ENCODE measurements around the gene RAX.

RAX gene

GRCh38 chr18:59276047-59276446 is 2.8 kb upstream of the RAX start:
- no peaks in the 10 kb centered on the region for H3K27me3 ChIP-seq (ENCODE audit: insufficient read depth, low read length, poor library complexity, severe bottlenecking)

GRCh38 chr18:59275406-59275949 is 2.2 kb upstream of the RAX start:
- H3K79me2 ChIP-seq (ENCODE audit: insufficient read depth, low read length), result no peaks in the 10 kb centered on the region
- H3K4me3 ChIP-seq (ENCODE audit: low read length, poor library complexity, severe bottlenecking), result no peak overlapping the region
- H3K4me2 ChIP-seq (ENCODE audit: low read depth, low read length, poor library complexity, severe bottlenecking), result no peak overlapping the region
- H3K9me2 ChIP-seq (replicated peaks; ENCODE audit: low read depth, low read length), result no peaks in the 10 kb centered on the region
- H3K36me3 ChIP-seq (ENCODE audit: insufficient read depth, low read length), result no peaks in the 10 kb centered on the region
- no peaks in the 10 kb centered on the region for H4K20me1 ChIP-seq (ENCODE audit: insufficient read depth, low read length, poor library complexity, severe bottlenecking)
- no peak overlapping the region for H3K9ac ChIP-seq (ENCODE audit: low read depth, low read length, poor library complexity, severe bottlenecking)
- no peak for TF ChIP-seq CTCF (conservative IDR thresholded peaks at IDR 0.05; ENCODE audit: low read length)
- no peak for TF ChIP-seq EZH2phosphoT487 (IDR thresholded peaks at IDR 0.05; ENCODE audit: borderline replicate concordance)
- H3F3A ChIP-seq (ENCODE audit: low read depth), result no peaks in the 10 kb centered on the region
- no peaks in the 10 kb centered on the region for H3K27me3 ChIP-seq (ENCODE audit: insufficient read depth, low read length, poor library complexity, severe bottlenecking)
- no peaks in the 10 kb centered on the region for H3K4me1 ChIP-seq (ENCODE audit: insufficient read depth, low read length, poor library complexity, severe bottlenecking)
- H3K9me3 ChIP-seq (ENCODE audit: insufficient read depth, low read depth, low read length), result no peaks in the 10 kb centered on the region
- H2AFZ ChIP-seq (ENCODE audit: low read length), result no peak overlapping the region

More at GRCh38 chr18:59276047-59276446, 2.8 kb upstream of the RAX start:
- no peak overlapping the region for H3K4me2 ChIP-seq (ENCODE audit: low read depth, low read length, poor library complexity, severe bottlenecking)
- no peaks in the 10 kb centered on the region for H3K9me2 ChIP-seq (replicated peaks; ENCODE audit: low read depth, low read length)
- H3K9ac ChIP-seq (ENCODE audit: low read depth, low read length, poor library complexity, severe bottlenecking), result no peak overlapping the region
- no peaks in the 10 kb centered on the region for H3K36me3 ChIP-seq (ENCODE audit: insufficient read depth, low read length)
- H3K4me3 ChIP-seq (ENCODE audit: low read length, poor library complexity, severe bottlenecking), result no peak overlapping the region
- no peaks in the 10 kb centered on the region for H4K20me1 ChIP-seq (ENCODE audit: insufficient read depth, low read length, poor library complexity, severe bottlenecking)
- no peaks in the 10 kb centered on the region for H3K9me3 ChIP-seq (ENCODE audit: insufficient read depth, low read depth, low read length)
- no peak overlapping the region for H2AFZ ChIP-seq (ENCODE audit: low read length)
- H3K79me2 ChIP-seq (ENCODE audit: insufficient read depth, low read length), result no peaks in the 10 kb centered on the region
- TF ChIP-seq CTCF (conservative IDR thresholded peaks at IDR 0.05; ENCODE audit: low read length), result no peak
- no peaks in the 10 kb centered on the region for H3F3A ChIP-seq (ENCODE audit: low read depth)
- H3K4me1 ChIP-seq (ENCODE audit: insufficient read depth, low read length, poor library complexity, severe bottlenecking), result no peaks in the 10 kb centered on the region

- Histone ChIP-seq H3K9me3 (ENCODE audit: insufficient read depth, low read depth, low read length) (no peaks in the 10 kb centered on the region), H3K27me3 (ENCODE audit: insufficient read depth, low read length, poor library complexity, severe bottlenecking) (no peaks in the 10 kb centered on the region), H3K9me2 (replicated peaks; ENCODE audit: low read depth, low read length) (no peaks in the 10 kb centered on the region), H3K79me2 (ENCODE audit: insufficient read depth, low read length) (no peaks in the 10 kb centered on the region), H3K9ac (ENCODE audit: low read depth, low read length, poor library complexity, severe bottlenecking) (no peak overlapping the region), H3K4me1 (ENCODE audit: insufficient read depth, low read length, poor library complexity, severe bottlenecking) (no peaks in the 10 kb centered on the region), H4K20me1 (ENCODE audit: insufficient read depth, low read length, poor library complexity, severe bottlenecking) (no peaks in the 10 kb centered on the region), H3K36me3 (ENCODE audit: insufficient read depth, low read length) (no peaks in the 10 kb centered on the region), H3F3A (ENCODE audit: low read depth) (no peaks in the 10 kb centered on the region), H2AFZ (ENCODE audit: low read length) (no peak overlapping the region), H3K4me3 (ENCODE audit: low read length, poor library complexity, severe bottlenecking) (no peak overlapping the region), H3K4me2 (ENCODE audit: low read depth, low read length, poor library complexity, severe bottlenecking) (no peak overlapping the region)
- TF ChIP-seq CTCF (conservative IDR thresholded peaks at IDR 0.05; ENCODE audit: low read length), result no peak
Observed at GRCh38 chr18:59274533-59274928, 1.3 kb upstream of the RAX start.

Data from Loucy (cell line).